Hematopoietic multipotent progenitor cell (in vitro differentiated cells): ENCODE results near the gene FGF1. TPM values are rescaled to one million over a fixed set of nuclear protein-coding genes. Genes with fewer than 3 reads are reported as not detected.

Source experiments
- DNase-seq, 3 donors: peaks; one replicate each; pipeline ENCODE4 v3.0.0-alpha.2; 2011 to 2015; ENCODE audit warnings: low read depth in 2 of 3, low spot score in 2 of 3
- total RNA-seq: library from RNA; depleted of rRNA; stranded (reverse); fragments of >200 nt; gene quantifications from one replicate; pipeline ENCODE4 v1.2.3, GENCODE V29; 2012

The FGF1 gene
- total RNA-seq, 1 donor = not detected

- no peak for DNase-seq
Measured at GRCh38 chr5:142617416-142618129, 68.3 kb downstream of the FGF1 start.

- no peak for DNase-seq
Measured at GRCh38 chr5:142615948-142616347, 69.9 kb downstream of the FGF1 start.

- no peak for DNase-seq
Measured at GRCh38 chr5:142614054-142614453, 71.8 kb downstream of the FGF1 start.

GRCh38 chr5:142613271-142613671 lies 72.6 kb downstream of the FGF1 start:
- DNase-seq = no peak

DNA sequence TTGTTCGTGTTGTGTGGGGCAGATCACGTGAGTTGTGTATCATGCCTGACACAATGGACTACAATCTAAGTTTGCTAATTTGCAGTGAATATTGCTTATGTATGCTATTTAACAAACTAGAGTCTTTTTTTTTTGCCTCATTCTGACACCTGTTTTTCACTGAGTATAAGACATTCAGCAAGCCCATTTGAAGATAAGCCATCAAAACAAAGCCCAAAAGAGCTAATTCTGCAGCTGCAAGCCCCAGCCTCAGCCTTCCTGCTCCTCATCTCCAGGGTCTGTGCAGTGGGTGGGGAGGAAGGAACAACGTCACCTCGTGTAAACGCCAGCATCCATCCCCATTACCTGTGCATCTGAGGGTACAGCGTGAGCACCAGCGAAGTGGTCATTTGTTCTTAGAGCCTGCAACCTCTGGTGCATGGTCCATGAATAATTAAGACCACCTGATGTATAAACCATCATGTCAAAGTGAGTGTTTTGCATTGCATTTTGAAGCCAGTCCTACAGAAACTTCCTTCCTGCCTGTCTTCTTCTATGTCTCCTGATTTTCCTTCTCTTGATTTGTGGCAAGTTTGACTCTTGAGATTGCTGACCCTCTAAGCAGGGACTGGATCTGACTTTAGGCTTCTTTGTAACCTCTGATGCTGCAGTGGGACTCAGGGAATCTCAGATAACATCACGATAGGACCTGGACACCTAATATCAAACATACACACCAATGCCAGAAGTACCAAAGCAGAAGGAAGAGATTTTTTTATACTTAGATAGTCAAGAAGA lies 73.2 kb downstream of the FGF1 start:
- DNase-seq = no peak

- DNase-seq = peak; percentile 22 to 64 (median 42)
Measured at GRCh38 chr5:142611154-142611553, 74.7 kb downstream of the FGF1 start.

DNA sequence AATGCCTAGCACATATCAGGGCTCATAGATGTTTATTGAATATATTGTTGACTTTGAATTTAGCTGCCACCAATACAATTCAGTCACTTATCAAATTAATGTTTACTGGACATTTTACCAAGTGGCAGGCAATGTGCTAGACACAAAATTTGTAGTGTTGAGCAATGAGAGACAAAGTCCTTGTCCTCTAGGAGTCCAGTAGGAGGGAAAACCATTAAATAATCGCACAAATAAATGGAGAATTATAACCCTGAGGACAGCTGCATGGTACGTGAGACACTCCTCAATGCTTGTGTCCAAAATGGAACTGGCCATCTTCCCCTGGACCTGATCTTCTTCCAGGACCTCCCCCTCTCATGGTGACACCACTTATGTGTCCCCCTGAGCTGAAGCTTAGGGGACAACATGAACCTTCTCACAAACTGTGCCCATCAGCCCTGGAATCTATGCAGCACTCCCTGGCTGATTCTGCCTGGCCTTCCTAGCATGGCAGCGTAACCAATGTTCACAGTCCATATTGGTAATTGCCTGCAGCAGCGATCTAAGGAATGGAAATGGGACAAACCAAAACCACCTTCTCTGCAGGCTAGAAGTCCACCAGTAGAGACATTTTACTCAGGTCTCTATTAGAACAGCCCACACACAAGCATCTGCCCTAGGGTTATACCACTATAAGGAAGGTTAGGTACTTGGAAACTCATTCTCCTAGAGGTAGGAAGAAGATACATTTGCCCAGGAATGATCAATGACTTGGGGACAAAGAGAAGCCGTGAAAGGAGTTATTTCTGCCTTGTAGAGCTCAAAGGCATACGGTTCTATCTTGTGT lies 75.5 kb downstream of the FGF1 start:
- no peak for DNase-seq

DNA sequence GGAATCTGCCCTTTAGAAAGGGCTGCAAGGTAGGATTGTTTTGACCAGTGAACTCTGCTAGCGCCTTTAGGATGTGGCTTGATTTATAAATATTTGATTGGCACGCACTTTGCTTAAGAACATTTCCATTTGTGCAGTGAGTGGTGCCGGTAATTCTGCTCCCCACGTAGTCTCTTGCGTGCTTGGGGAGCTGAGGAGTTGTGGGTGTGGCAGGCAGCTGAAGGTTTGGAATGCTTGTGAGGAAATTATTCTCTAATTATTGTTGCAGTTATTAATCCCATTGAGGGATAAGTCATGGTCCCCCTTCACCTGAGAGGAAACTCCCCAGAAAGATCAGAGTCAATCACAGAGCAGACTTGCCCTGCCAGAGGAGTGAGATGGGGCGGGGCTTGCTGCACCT lies 76.7 kb downstream of the FGF1 start:
- no peak for DNase-seq

DNA sequence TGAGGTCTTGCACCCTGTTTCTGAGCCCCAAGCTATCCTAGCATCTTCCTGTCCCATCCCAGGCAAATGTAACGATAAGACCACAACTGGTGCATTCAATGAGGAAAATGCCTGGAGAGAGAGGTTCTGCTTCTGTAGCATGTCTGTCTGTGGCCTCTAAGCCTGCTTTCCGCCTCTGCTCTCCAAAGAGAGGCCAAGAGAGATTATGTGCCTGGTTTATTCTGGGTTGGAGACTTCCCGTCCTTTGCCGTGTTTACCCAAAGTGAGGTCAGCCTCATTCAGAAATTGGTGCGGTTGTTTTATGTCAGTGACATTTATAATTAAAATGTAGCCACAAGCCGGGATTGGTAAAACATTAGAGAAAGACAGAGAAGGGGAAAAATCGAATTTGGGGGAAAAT lies 77.8 kb downstream of the FGF1 start:
- no peak for DNase-seq

DNA sequence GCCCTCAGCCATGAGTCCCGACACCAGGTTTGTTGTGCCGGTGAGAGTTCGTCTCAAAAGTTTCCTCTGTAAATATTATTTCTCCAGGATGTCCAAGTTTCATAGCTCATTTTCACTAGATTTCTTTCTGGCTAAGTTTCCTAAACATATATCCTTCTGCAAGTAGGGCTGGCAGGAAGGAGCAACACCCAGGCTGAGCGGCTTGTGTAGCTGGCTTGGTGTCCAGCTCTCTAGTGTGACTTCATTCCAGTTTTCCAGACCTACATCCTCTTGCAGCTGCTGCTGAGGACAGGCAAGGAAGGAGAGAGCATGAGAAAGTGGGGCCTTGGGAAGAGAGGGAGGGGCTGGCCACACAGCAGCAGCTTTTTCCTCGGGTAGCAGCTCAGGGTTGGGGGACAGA lies 80.3 kb downstream of the FGF1 start:
- no peak for DNase-seq

DNA sequence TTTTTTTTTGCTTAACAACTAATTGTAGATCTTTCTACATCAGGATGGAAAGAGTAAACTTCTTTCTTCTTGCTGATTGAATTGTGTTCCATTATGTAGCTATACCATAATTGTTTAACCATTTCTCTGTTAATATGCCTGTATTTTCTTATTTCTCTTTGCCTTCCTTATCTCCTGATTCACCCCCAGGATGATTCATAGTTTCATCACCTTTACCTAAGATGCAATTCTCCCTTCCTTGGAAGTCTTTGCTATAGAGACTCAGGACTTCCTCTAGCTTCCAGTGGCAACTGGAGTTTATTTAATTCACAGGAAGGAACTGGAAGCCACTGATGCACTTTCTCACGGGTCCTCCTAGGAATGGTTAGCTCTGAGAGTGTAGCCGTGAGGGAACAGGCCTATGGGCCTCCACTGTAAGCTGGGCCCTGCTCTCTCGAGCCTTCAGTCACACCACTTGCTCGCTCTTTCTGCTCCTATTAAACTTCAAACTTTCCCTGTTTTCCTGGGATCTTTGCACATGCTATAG lies 83.1 kb downstream of the FGF1 start:
- no peak for DNase-seq

DNA sequence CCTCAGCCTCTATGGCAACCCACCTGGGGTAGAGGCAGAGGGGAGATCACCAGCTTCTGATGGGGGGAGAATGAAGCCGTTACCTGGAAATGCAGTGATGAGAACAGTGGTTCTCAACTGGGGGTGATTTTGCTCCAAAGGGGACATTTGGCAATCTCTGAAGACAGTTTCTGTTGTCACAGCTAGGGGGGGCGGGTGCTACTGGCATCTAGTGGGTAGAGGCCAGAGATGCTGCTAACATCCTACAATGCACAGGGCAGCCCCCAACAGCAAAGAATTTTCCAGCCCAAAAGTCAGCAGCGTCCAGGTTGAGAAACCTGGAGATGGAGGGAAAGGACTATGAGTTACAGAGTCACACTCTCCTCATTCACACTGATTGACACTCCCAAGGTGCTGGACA lies 84.5 kb downstream of the FGF1 start:
- DNase-seq = peak in 1 of 3 donors; percentile 16

DNA sequence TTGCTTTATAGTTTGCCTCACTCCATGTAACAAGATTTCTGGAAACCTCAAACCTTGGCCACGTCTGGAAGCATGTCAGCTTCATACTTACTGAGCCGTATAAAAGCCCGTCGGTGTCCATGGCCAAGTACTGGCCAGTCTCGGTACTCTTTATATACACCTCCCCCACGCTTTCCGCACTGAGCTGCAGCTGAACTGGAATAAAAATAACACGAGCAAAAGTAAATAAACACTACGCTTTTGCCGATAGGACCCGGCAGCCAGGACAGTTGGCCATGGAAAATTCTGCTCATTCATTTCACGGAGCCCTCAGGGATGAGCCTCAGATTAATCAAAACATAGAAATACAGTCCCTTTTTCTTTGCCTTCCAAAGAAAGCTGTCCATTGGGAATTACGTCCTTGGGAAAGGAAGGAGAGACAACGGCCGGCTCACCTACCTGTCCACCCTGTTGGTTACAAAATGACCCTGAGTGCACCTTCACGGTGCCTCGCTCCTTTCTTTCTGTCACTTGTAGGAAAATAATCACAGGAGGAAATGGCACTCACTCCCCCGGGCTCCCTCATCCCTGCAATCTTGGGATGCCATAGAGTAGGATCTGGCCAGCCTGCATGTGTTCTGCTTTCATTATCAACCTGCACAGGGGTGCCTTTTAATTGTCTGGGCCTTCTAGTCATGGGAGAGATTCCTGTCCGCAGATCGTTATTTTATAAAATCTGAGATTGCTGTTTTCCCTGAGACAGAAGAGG lies 85.1 kb downstream of the FGF1 start:
- DNase-seq = no peak

DNA sequence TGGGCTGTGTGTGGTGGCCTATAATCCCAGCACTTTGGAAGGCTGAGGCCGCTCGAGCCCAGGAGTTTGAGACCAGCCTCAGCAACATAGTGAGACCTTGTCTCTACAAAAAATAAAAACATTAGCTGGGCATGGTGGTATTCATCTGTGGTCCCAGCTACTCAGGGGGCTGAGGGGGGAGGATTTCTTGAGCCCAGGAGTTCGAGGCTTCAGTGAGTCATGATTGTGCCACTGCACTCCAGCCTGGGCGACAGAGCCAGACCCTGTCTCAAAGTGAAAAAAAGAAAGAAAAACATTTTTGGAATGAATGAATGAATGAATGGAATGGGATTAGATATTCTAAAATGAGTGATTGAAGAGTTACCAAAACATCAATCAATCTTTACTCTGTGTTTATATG lies 85.8 kb downstream of the FGF1 start:
- no peak for DNase-seq

GRCh38 chr5:142598338-142598700 lies 87.6 kb downstream of the FGF1 start:
- DNase-seq = no peak

GRCh38 chr5:142597546-142598337 lies 88.1 kb downstream of the FGF1 start:
- DNase-seq = peak in 2 of 3 donors; percentile 60 to 61

GRCh38 chr5:142597025-142597424 lies 88.9 kb downstream of the FGF1 start:
- DNase-seq = no peak

DNA sequence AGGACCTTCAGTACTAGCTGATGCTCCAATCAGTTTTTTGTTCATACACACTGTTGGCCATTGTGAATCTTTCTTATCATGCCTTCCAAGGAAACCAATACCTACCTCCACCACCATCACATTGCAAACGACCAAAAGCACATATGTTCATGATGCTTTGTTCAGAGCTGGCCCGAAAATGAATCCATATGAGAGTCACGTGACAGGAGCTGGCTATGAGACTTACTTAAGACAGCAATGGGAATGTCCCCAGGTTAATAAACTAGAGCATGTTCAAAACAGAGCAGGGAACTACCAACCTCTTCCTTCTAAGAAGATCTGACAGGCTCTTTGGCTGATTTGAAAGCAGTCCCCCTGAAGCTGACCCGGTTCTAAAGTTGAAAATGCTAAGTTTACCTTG lies 93.5 kb downstream of the FGF1 start:
- no peak for DNase-seq

- no peak for DNase-seq
Measured at GRCh38 chr5:142590451-142591231, 95.2 kb downstream of the FGF1 start.
